GM21576 (cell line): Measurements from ENCODE around the gene INTS2.
"Not testable (repeated sequence)": the region's sequence is repeated elsewhere in the genome, so short reads cannot be mapped to it uniquely, and the experiment has no call there.

Experiments used
- ATAC-seq: cut with Tn5 transposase; IDR thresholded peaks from one replicate; pipeline ENCODE4 v1.9.1; 2021; ENCODE audit warnings: mild to moderate bottlenecking, moderate library complexity; ENCODE audit not compliant: unreplicated experiment

INTS2 gene

GRCh38 chr17:61894310-61894709 lies 33.5 kb downstream of the INTS2 start:
- ATAC-seq: not testable (repeated sequence)

- not testable (repeated sequence) for ATAC-seq
Measured at GRCh38 chr17:61887733-61888132, 40.0 kb downstream of the INTS2 start.

GRCh38 chr17:61885865-61886264 lies 41.9 kb downstream of the INTS2 start:
- not testable (repeated sequence) for ATAC-seq

GRCh38 chr17:61884864-61885263 lies 42.9 kb downstream of the INTS2 start:
- ATAC-seq: no peak

GRCh38 chr17:61880589-61881102 lies 47.1 kb downstream of the INTS2 start:
- ATAC-seq: no peak

GRCh38 chr17:61878984-61879612 lies 48.7 kb downstream of the INTS2 start:
- no peak for ATAC-seq

- ATAC-seq: no peak
Measured at GRCh38 chr17:61878520-61878919, 49.3 kb downstream of the INTS2 start.

GRCh38 chr17:61877837-61878236 lies 49.9 kb downstream of the INTS2 start:
- ATAC-seq: no peak

- no peak for ATAC-seq
Measured at GRCh38 chr17:61875804-61876203, 52.0 kb downstream of the INTS2 start.

GRCh38 chr17:61875285-61875684 lies 52.5 kb downstream of the INTS2 start:
- ATAC-seq: no peak

GRCh38 chr17:61874075-61874474 lies 53.7 kb downstream of the INTS2 start:
- no peak for ATAC-seq

GRCh38 chr17:61872099-61872498 lies 55.7 kb downstream of the INTS2 start:
- no peak for ATAC-seq

GRCh38 chr17:61869138-61869537 lies 58.6 kb downstream of the INTS2 start:
- no peak for ATAC-seq

- ATAC-seq: no peak
Measured at GRCh38 chr17:61868074-61868473, 59.7 kb downstream of the INTS2 start.

GRCh38 chr17:61867033-61867432 lies 60.7 kb downstream of the INTS2 start:
- ATAC-seq: no peak

- ATAC-seq: peak; percentile 20
Measured at GRCh38 chr17:61863801-61864126, 64.0 kb downstream of the INTS2 start.

- peak; percentile 88 for ATAC-seq
Measured at GRCh38 chr17:61862975-61863800, 64.6 kb downstream of the INTS2 start, which contains the start of gene BRIP1. BRIP1 (minus strand) TSS chr17:61863528; CDS start chr17:61861539, 1,989 bp downstream.

GRCh38 chr17:61862105-61862574 lies 65.6 kb downstream of the INTS2 start:
- no peak for ATAC-seq

GRCh38 chr17:61860397-61860796 lies 67.4 kb downstream of the INTS2 start:
- not testable (repeated sequence) for ATAC-seq

GRCh38 chr17:61856035-61856434 lies 71.7 kb downstream of the INTS2 start:
- ATAC-seq: no peak

- ATAC-seq: no peak
Measured at GRCh38 chr17:61852857-61853256, 74.9 kb downstream of the INTS2 start.

GRCh38 chr17:61849674-61850073 lies 78.1 kb downstream of the INTS2 start:
- no peak for ATAC-seq
